ENCODE data around the gene SH3BP4.

The SH3BP4 gene

GRCh38 chr2:235025800-235026536 lies 74.2 kb downstream of the SH3BP4 start:
- Histone ChIP-seq H3K27ac (no peak overlapping the region), H3K4me3 (ENCODE audit: low read depth in 1 of 2, low read length in 1 of 2) (no peak overlapping the region), H3K36me3 (no peaks in the 10 kb centered on the region), H3K4me1 (ENCODE audit: control insufficient read depth in 1 of 2, insufficient read depth in 1 of 2, low read depth in 1 of 2, low read length in 1 of 2) (no peaks in the 10 kb centered on the region), H3K9me3 (no peaks in the 10 kb centered on the region), H3K27me3 (no peaks in the 10 kb centered on the region)
- no peak for TF ChIP-seq CTCF (IDR thresholded peaks at IDR 0.05)

- H3K36me3 ChIP-seq: no peaks in the 10 kb centered on the region
- no peaks in the 10 kb centered on the region for H3K9me3 ChIP-seq
- no peaks in the 10 kb centered on the region for H3K4me1 ChIP-seq (ENCODE audit: control insufficient read depth in 1 of 2, insufficient read depth in 1 of 2, low read depth in 1 of 2, low read length in 1 of 2)
- no peak overlapping the region for H3K27ac ChIP-seq
- TF ChIP-seq CTCF (IDR thresholded peaks at IDR 0.05): no peak
- no peak overlapping the region for H3K4me3 ChIP-seq (ENCODE audit: low read depth in 1 of 2, low read length in 1 of 2)
- no peaks in the 10 kb centered on the region for H3K27me3 ChIP-seq
Observed at GRCh38 chr2:235026649-235027557, 75.1 kb downstream of the SH3BP4 start.

DNA sequence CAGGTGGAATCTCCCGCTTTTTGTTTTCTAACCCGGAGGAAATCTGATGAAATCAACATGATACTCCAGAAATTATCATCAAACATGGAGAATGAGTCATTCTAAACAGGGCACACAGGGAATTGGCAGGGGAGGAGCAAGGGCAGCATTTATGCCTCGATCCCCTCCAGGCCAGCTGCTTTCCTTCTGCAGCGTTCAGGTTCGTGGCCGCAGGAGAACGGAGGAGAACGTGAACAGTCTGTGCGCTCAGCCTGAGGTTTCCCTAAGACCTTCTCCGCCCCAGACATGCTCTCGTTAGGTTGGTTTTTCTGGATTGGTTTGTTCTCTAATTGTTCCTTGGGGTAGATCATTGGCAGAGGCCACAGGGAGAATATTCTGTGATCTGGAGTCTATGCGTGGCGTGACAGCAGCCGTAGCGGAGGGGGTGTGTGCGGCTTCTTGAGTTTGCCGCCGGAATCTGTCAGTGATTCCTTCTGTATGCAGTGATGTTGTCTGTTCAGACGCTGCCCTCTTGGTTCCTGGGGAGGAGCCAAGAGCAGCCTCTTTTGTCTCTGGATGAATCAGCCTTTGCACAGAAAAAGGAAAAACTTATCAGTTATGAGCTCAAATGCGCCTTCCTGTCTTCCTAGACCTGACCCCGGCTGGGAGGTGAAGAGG lies 75.9 kb downstream of the SH3BP4 start:
- no peak overlapping the region for H3K4me3 ChIP-seq (ENCODE audit: low read depth in 1 of 2, low read length in 1 of 2)
- H3K9me3 ChIP-seq: no peaks in the 10 kb centered on the region
- no peaks in the 10 kb centered on the region for H3K4me1 ChIP-seq (ENCODE audit: control insufficient read depth in 1 of 2, insufficient read depth in 1 of 2, low read depth in 1 of 2, low read length in 1 of 2)
- no peak for TF ChIP-seq CTCF (IDR thresholded peaks at IDR 0.05)
- no peaks in the 10 kb centered on the region for H3K36me3 ChIP-seq
- H3K27ac ChIP-seq: no peak overlapping the region
- H3K27me3 ChIP-seq: no peaks in the 10 kb centered on the region

DNA sequence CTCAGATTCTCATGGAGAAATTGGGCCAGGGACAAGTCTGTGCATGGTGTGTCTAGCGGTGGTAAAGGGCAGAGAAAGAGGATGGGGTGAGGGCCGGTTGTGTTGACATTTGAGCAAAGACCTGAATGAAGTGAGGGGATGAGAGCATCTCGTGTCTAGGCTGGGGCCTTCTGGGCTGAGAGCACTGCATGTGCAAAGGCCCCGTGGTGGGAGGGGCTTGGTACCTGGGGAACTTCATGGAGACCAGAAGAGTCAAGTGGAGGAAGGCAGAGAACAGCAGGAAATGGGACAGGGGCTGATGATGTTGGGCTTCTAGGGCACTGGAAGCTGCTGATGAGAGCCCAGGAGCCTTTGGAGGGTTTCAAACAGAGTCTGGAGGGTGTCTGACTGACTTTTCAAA lies 76.8 kb downstream of the SH3BP4 start:
- TF ChIP-seq CTCF (IDR thresholded peaks at IDR 0.05): no peak
- H3K9me3 ChIP-seq: no peaks in the 10 kb centered on the region
- H3K27ac ChIP-seq: no peak overlapping the region
- no peaks in the 10 kb centered on the region for H3K4me1 ChIP-seq (ENCODE audit: control insufficient read depth in 1 of 2, insufficient read depth in 1 of 2, low read depth in 1 of 2, low read length in 1 of 2)
- H3K27me3 ChIP-seq: no peaks in the 10 kb centered on the region
- H3K4me3 ChIP-seq (ENCODE audit: low read depth in 1 of 2, low read length in 1 of 2): no peak overlapping the region
- H3K36me3 ChIP-seq: no peaks in the 10 kb centered on the region

- Histone ChIP-seq H3K4me3 (ENCODE audit: low read depth in 1 of 2, low read length in 1 of 2) (no peak overlapping the region), H3K27ac (no peak overlapping the region), H3K4me1 (ENCODE audit: control insufficient read depth in 1 of 2, insufficient read depth in 1 of 2, low read depth in 1 of 2, low read length in 1 of 2) (no peaks in the 10 kb centered on the region), H3K27me3 (no peaks in the 10 kb centered on the region), H3K9me3 (no peaks in the 10 kb centered on the region), H3K36me3 (no peaks in the 10 kb centered on the region)
- no peak for TF ChIP-seq CTCF (IDR thresholded peaks at IDR 0.05)
Observed at GRCh38 chr2:235029054-235029453, 77.2 kb downstream of the SH3BP4 start.

All from neutrophil (primary cell).